Kidney (tissue), 14 donors: ENCODE data around the gene IL4R. TPM values are rescaled to one million over a fixed set of nuclear protein-coding genes. Genes with fewer than 3 reads are reported as not detected.

Source experiments
- DNase-seq, 5 donors: peaks; one replicate each; pipeline ENCODE4 v3.0.0-alpha.2; 2013 to 2020
- FAIRE-seq: peaks from 2 replicates; lab custom pipeline; 2012; peaks lifted over from hg19 to GRCh38; lab: Jason Lieb, UNC
- H3K27ac ChIP-seq, 2 donors: one replicate each; pipeline ENCODE4 v1.7.0; 2013; ENCODE audit warnings: low read depth in 2 of 2, low read length in 2 of 2, inconsistent platforms in 1 of 2
- H3K27me3 ChIP-seq: one replicate; pipeline ENCODE4 v1.7.1; 2013; ENCODE audit warnings: low read length, inconsistent platforms; ENCODE audit not compliant: control insufficient read depth, insufficient read depth
- H3K36me3 ChIP-seq, 3 donors: one replicate each; pipeline versions ENCODE4 v1.7.0 to v1.7.1; 2013; ENCODE audit warnings: low read length in 3 of 3, control low read depth in 1 of 3, inconsistent platforms in 1 of 3; ENCODE audit not compliant: insufficient read depth in 3 of 3, control insufficient read depth in 2 of 3
- H3K4me1 ChIP-seq, 3 donors: one replicate each; pipeline versions ENCODE4 v1.7.0 to v1.7.1; 2013; ENCODE audit warnings: low read length in 3 of 3, inconsistent platforms in 1 of 3, low read depth in 1 of 3; ENCODE audit not compliant: control insufficient read depth in 2 of 3, insufficient read depth in 2 of 3
- H3K4me3 ChIP-seq, 3 donors: one replicate each; pipeline versions ENCODE4 v1.7.0 to v1.8.1; 2013; ENCODE audit warnings: low read length in 3 of 3, control low read depth in 1 of 3, inconsistent platforms in 1 of 3
- H3K9ac ChIP-seq, 3 donors: one replicate each; pipeline versions ENCODE4 v1.7.0 to v1.7.1; 2013; ENCODE audit warnings: low read length in 3 of 3, control low read depth in 1 of 3, inconsistent platforms in 1 of 3
- H3K9me3 ChIP-seq, 3 donors: one replicate each; pipeline versions ENCODE4 v1.7.0 to v1.7.1; 2013; ENCODE audit warnings: low read length in 3 of 3, control low read depth in 1 of 3, inconsistent platforms in 1 of 3; ENCODE audit not compliant: control insufficient read depth in 2 of 3, insufficient read depth in 1 of 3
- intact Hi-C: fragments of 100-400 bp; cut with DNase I; formaldehyde crosslinking; loops from one replicate; pipeline ENCODE4 v1.11.1; 2022
- polyA plus RNA-seq: library from polyadenylated mRNA; stranded (reverse); fragments of 350-450 nt; fragmentation: Illumina TruSeq; extraction: RNeasy Lipid Tissue Mini Kit (QIAGEN cat#74804); gene quantifications from one replicate; pipeline ENCODE4 v1.2.3, GENCODE V29; 2014; ENCODE audit warnings: low read depth, low replicate concordance; ENCODE audit not compliant: insufficient read depth
- total RNA-seq: library from RNA; stranded (reverse); fragmentation: NEBNext Ultra II Directional; extraction: Animal tissue kit (Norgen Biotek cat#: 25700); gene quantifications from one replicate; pipeline ENCODE4 v1.2.1, GENCODE V29; 2021
- TF ChIP-seq, protein P1 (sequence below): IDR thresholded peaks from 3 replicates; pipeline ENCODE4 v1.5.1; 2012; ENCODE audit warnings: mild to moderate bottlenecking, moderate library complexity, borderline replicate concordance; ENCODE audit not compliant: insufficient read depth; ENCODE audit errors: extremely low read depth
- donor health status: control.
- donor health status: control.
- donor health status: control.
- donor health status: control.
- donor health status: control.
- donor health status: DM: yes; HTN: yes; CAD: no.
- donor health status: Normal renal cell carcinoma (clear cell type).

The IL4R gene
- total and polyA plus RNA-seq, 2 donors from 2014 or later, result 13.8 to 115 TPM

DNA sequence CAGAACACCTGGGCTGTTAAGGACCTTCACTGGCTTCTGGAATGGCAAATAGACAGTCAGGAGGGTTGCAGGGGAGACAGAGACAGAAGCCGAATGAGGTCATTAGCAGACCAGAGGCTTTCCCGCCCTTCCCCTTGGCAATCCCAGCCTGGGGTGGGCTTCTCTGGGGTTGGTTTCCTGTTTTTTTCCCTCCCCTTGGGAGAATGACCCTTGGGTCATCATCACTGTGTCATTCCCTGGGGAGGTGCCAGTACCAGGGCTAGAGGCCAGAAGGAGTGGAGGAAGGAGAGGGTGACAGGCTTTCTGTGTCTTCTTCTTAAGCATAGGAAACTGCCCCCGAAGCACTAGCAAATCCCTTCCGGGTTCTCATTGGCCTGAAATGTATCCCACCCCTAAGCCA lies 45.3 kb downstream of the IL4R start:
- intact Hi-C loops, result no loop called here
- H3K27ac ChIP-seq, result no peak overlapping the region
- FAIRE-seq, result no peak

DNA sequence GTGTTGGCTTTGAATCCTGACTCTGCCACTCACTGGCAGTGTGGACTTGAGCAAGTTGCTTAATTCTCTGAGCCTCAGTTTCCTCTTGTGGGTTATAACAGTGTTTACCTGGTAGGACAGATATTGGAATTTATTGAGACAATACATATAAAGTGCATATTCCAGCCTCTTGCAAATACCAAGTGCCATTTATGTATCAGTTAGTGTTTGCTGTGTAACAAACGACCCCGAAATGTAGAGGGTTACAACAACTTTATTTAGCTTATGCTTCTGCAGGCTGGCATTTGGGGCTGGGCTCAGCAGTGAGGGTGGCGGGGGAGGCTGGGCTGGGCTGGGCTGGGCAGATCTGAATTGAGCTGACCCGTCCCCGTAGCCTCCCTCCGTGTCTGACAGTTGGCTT lies 45.8 kb downstream of the IL4R start:
- intact Hi-C loops, result loop anchor here (10.0 kb wide), 1 partner anchor 185 kb away; no protein-coding TSS in a partner anchor

More for the DNA sequence above, 45.3 kb downstream of the IL4R start:
- Histone ChIP-seq H3K36me3 (peaks cover 0 to 15% (median 8%) of the 10 kb centered on the region in 3 donors), H3K9ac (no peak overlapping the region), H3K4me3 (no peak overlapping the region), H3K9me3 (no peaks in the 10 kb centered on the region), H3K4me1 (peaks cover 0 to 2% (median 0%) of the 10 kb centered on the region in 3 donors), H3K27me3 (no peaks in the 10 kb centered on the region)
- TF ChIP-seq, protein P1, sequence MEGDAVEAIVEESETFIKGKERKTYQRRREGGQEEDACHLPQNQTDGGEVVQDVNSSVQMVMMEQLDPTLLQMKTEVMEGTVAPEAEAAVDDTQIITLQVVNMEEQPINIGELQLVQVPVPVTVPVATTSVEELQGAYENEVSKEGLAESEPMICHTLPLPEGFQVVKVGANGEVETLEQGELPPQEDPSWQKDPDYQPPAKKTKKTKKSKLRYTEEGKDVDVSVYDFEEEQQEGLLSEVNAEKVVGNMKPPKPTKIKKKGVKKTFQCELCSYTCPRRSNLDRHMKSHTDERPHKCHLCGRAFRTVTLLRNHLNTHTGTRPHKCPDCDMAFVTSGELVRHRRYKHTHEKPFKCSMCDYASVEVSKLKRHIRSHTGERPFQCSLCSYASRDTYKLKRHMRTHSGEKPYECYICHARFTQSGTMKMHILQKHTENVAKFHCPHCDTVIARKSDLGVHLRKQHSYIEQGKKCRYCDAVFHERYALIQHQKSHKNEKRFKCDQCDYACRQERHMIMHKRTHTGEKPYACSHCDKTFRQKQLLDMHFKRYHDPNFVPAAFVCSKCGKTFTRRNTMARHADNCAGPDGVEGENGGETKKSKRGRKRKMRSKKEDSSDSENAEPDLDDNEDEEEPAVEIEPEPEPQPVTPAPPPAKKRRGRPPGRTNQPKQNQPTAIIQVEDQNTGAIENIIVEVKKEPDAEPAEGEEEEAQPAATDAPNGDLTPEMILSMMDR, result no peak
- no peak for DNase-seq

DNA sequence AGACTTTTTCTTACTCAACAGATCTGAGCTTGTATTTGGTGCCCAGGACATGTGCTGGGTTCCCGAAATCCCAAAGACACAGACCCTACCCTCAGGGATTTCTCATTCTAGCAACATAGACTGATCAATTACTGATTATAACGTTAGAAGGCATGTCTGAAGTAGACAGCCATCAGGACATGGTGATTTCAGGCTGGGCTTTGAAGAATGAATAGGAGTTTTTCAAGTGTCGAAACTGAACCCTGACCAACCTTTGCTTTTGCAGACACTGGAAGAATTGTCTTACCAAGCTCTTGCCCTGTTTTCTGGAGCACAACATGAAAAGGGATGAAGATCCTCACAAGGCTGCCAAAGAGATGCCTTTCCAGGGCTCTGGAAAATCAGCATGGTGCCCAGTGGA lies 48.2 kb downstream of the IL4R start:
- peaks cover 0 to 5% (median 0%) of the 10 kb centered on the region in 3 donors for H3K36me3 ChIP-seq

More for the DNA sequence above, 45.8 kb downstream of the IL4R start:
- Histone ChIP-seq H3K36me3 (peaks cover 0 to 13% (median 3%) of the 10 kb centered on the region in 3 donors), H3K27ac (no peak overlapping the region), H3K27me3 (no peaks in the 10 kb centered on the region), H3K4me3 (no peak overlapping the region), H3K9me3 (no peaks in the 10 kb centered on the region), H3K9ac (no peak overlapping the region), H3K4me1 (peaks cover 0 to 2% (median 0%) of the 10 kb centered on the region in 3 donors)
- no peak for DNase-seq
- TF ChIP-seq, protein P1, result no peak
- FAIRE-seq, result no peak

More for the DNA sequence above, 48.2 kb downstream of the IL4R start:
- FAIRE-seq (no peak), DNase-seq (no peak)
- H3K27me3 ChIP-seq, result no peaks in the 10 kb centered on the region
- intact Hi-C loops, result loop anchor here (10.0 kb wide), 1 partner anchor 187 kb away; no protein-coding TSS in a partner anchor
- TF ChIP-seq, protein P1, result no peak
- H3K4me1 ChIP-seq, result no peaks in the 10 kb centered on the region
- no peak overlapping the region for H3K27ac ChIP-seq
- H3K9me3 ChIP-seq, result no peaks in the 10 kb centered on the region
- H3K4me3 ChIP-seq, result no peak overlapping the region
- no peak overlapping the region for H3K9ac ChIP-seq
